ENCODE results near the gene CCDC88B.

GRCh38 chr11:64327993-64328392, 12.0 kb upstream of the CCDC88B start:
- TF ChIP-seq, protein P1, sequence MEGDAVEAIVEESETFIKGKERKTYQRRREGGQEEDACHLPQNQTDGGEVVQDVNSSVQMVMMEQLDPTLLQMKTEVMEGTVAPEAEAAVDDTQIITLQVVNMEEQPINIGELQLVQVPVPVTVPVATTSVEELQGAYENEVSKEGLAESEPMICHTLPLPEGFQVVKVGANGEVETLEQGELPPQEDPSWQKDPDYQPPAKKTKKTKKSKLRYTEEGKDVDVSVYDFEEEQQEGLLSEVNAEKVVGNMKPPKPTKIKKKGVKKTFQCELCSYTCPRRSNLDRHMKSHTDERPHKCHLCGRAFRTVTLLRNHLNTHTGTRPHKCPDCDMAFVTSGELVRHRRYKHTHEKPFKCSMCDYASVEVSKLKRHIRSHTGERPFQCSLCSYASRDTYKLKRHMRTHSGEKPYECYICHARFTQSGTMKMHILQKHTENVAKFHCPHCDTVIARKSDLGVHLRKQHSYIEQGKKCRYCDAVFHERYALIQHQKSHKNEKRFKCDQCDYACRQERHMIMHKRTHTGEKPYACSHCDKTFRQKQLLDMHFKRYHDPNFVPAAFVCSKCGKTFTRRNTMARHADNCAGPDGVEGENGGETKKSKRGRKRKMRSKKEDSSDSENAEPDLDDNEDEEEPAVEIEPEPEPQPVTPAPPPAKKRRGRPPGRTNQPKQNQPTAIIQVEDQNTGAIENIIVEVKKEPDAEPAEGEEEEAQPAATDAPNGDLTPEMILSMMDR (IDR thresholded peaks at IDR 0.05; ENCODE audit: poor library complexity), result no peak
- no peak for TF ChIP-seq EZH2phosphoT487 (IDR thresholded peaks at IDR 0.05; ENCODE audit: low read depth, severe bottlenecking, unreplicated experiment)
